Naive thymus-derived CD8-positive, alpha-beta T cell (primary cell): Measurements from ENCODE around the gene RESP18. TPM values are rescaled to one million over a fixed set of nuclear protein-coding genes. Genes with fewer than 3 reads are reported as not detected.
A peak's percentile ranks its signal among the peaks of the same experiment; 100 is the strongest.
"Not testable (repeated sequence)": the region's sequence is repeated elsewhere in the genome, so short reads cannot be mapped to it uniquely, and the experiment has no call there.

Experiments
- ATAC-seq, 2 donors: fragments of 150-1000 bp; cut with Tn5 transposase in 1 of 2; sonication (Bioruptor Pico), chemical (Tn5 transposase) in 1 of 2; 1 replicate in 1 of 2; 2 replicates in 1 of 2; pipeline ENCODE4 v1.10.0; 2021; ENCODE audit warnings: mild to moderate bottlenecking in 2 of 2, moderate library complexity in 2 of 2
- POLR2A ChIA-PET: fragments of 350-600 bp; sonication (Branson Sonifier 250); formaldehyde crosslinking; loops from one replicate; lab custom pipeline; 2021; ENCODE audit warnings: antibody characterized with exemption; lab: Charles Lee
- DNase-seq, 10 donors: peaks; one replicate each; pipeline versions ENCODE4 v3.0.0 to v3.0.0-alpha.2; 2020 to 2022
- H3K27ac Mint-ChIP-seq, 10 donors: one replicate each; pipeline ENCODE4 v1.8.0; 2020 to 2022; ENCODE audit warnings: mild to moderate bottlenecking in 10 of 10, mixed read lengths in 10 of 10, moderate library complexity in 4 of 10, inconsistent platforms in 1 of 10
- H3K27me3 Mint-ChIP-seq, 5 donors: one replicate each; pipeline ENCODE4 v1.8.0; 2021 to 2022; ENCODE audit warnings: mixed read lengths in 5 of 5
- H3K36me3 Mint-ChIP-seq, 3 donors: one replicate each; pipeline ENCODE4 v1.8.0; 2020 to 2022; ENCODE audit warnings: mixed read lengths in 3 of 3, mild to moderate bottlenecking in 2 of 3, inconsistent platforms in 1 of 3
- H3K4me1 Mint-ChIP-seq, 4 donors: one replicate each; pipeline ENCODE4 v1.8.0; 2021 to 2022; ENCODE audit warnings: mixed read lengths in 4 of 4
- H3K4me3 Mint-ChIP-seq, 10 donors: one replicate each; pipeline ENCODE4 v1.8.0; 2020 to 2022; ENCODE audit warnings: mild to moderate bottlenecking in 10 of 10, mixed read lengths in 10 of 10, moderate library complexity in 6 of 10, inconsistent platforms in 1 of 10
- H3K9me3 Mint-ChIP-seq, 9 donors: one replicate each; pipeline ENCODE4 v1.8.0; 2020 to 2022; ENCODE audit warnings: mixed read lengths in 9 of 9, mild to moderate bottlenecking in 3 of 9, inconsistent platforms in 1 of 9, moderate library complexity in 1 of 9
- polyA plus RNA-seq, 3 donors: library from polyadenylated mRNA; unstranded; fragments of 300-500 nt; fragmentation: Illumina TruSeq; gene quantifications; one replicate each; pipeline ENCODE4 v1.2.3, GENCODE V29; 2021
- total RNA-seq, 8 experiments: library from RNA in 2 of 8; stranded (reverse) in 2 of 8; gene quantifications; one replicate each; pipeline ENCODE4 v1.2.3 and lab custom pipeline; 2021 to 2026

The RESP18 gene
- total and polyA plus RNA-seq, 5 experiments from 2014 or later = not detected

DNA sequence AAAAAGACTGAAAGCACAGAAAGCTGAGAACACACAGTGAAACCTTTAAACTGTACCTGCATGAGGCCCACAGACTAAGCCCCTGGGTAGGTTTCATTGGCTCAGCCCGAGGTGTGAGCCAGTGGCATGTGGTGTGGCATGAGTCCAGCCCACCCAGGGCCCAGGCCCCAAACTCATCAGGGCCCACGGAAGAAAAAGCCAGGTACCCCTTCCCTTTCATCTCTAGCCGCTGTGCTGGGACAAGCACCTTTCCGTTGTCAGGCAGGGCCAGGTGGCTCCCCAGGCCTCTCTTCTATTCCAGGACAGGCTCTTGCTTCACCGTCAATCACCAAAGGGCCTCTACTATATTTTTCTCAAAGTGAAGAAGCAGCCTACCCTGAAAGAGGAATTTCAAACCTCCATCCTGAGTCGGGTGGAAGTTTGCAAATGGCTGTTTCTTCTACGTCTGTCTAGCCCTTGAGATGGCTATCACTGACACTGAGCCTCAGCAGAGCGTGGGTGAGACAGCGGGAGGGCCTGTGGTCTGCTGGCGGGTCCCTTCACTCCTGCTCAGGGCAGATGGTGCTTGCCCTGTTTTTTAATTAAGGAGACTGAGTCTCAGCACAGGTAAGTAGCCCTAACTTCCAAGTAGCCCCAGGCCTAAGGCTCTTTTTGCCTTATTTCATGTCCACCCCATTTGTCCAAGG is 44.8 kb downstream of the RESP18 start:
- Mint-ChIP-seq H3K36me3 (peaks cover 4 to 26% (median 6%) of the 10 kb centered on the region in 3 donors), H3K9me3 (no peaks in the 10 kb centered on the region), H3K4me1 (peaks cover 10 to 18% (median 14%) of the 10 kb centered on the region in 4 donors), H3K27ac (peak overlapping the region in 7 of 10 donors; percentile 29 to 81 (median 56)), H3K27me3 (no peaks in the 10 kb centered on the region), H3K4me3 (no peak overlapping the region)
- ATAC-seq = peak in 1 of 2 donors; percentile 26
- no peak for DNase-seq
- POLR2A ChIA-PET = interaction anchor here (1.1 to 7.6 kb wide), 2 partner anchors 9 to 39 kb away, joined by 3 to 79 read pairs; partner anchors contain the start of gene DNAJB2

DNA sequence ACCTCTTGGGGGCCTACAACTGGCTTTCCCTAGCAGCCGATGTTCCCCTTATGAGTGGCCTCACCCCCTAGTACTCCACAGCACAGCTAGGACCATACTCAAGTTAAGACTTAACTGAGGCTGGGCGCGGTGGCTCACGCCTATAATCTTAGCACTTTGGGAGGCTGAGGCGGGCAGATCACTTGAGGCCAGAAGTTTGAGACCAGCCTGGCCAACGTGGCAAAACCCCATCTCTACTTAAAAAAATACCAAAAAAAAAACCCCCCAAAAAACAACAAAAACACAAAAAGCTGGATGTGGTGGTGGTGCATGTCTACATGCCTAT is 45.5 kb downstream of the RESP18 start:
- not testable (repeated sequence) for DNase-seq, H3K27me3 Mint-ChIP-seq, H3K9me3 Mint-ChIP-seq, H3K4me3 Mint-ChIP-seq, ATAC-seq
- H3K4me1 Mint-ChIP-seq = peaks cover 11 to 20% (median 17%) of the 10 kb centered on the region in 4 donors
- H3K27ac Mint-ChIP-seq = peak overlapping the region in 6 of 10 donors; percentile 45 to 82 (median 80)
- peaks cover 4 to 32% (median 10%) of the 10 kb centered on the region in 3 donors for H3K36me3 Mint-ChIP-seq
- POLR2A ChIA-PET = interaction anchor here (0.9 to 1.1 kb wide), 2 partner anchors 8 to 39 kb away, joined by 3 to 5 read pairs; no protein-coding TSS in a partner anchor

DNA sequence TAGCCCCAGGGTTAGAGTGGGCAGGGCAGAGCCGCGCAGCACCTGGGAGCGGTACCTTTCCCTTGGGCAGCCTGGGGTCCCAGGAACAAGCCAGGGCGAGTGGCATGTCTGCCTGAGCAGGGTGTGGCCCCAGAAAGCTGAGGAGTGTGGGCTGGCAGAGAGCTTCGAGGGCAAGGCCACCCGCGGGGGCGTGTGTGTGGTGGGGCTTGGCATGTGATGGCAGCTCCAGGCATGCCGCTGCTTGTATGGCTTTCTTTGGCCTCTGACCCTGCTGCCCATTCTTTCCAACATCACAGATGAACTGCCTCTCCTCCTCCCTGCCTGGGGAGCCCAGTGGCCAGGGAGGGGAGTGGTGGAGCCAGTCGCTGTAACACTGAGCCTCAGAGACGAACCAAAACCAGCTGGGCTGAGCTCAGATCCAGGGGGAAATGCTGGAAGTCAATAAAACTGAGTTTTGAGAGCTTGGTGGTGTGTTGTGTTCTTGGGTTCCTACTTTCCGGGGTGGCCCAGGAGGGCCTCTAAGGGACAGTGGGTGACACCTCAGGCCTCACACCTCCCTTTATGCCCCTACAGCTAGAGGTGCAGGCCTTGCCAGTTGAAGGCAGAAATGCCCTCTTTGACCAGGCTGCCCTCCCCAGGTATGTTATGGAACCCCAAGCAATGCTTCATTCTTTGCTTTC is 46.0 kb downstream of the RESP18 start:
- Mint-ChIP-seq H3K4me3 (no peak overlapping the region), H3K4me1 (peaks cover 11 to 20% (median 18%) of the 10 kb centered on the region in 4 donors), H3K27ac (peak overlapping the region in 7 of 10 donors; percentile 43 to 82 (median 80)), H3K9me3 (no peaks in the 10 kb centered on the region), H3K36me3 (peaks cover 4 to 36% (median 10%) of the 10 kb centered on the region in 3 donors), H3K27me3 (no peaks in the 10 kb centered on the region)
- POLR2A ChIA-PET = interaction anchor here (0.9 to 1.2 kb wide), 3 partner anchors 8 to 57 kb away, joined by 3 to 5 read pairs (median 3); partner anchors contain the start of genes ANKZF1 and ATG9A
- DNase-seq = no peak
- peak; percentile 26 to 31 for ATAC-seq

DNA sequence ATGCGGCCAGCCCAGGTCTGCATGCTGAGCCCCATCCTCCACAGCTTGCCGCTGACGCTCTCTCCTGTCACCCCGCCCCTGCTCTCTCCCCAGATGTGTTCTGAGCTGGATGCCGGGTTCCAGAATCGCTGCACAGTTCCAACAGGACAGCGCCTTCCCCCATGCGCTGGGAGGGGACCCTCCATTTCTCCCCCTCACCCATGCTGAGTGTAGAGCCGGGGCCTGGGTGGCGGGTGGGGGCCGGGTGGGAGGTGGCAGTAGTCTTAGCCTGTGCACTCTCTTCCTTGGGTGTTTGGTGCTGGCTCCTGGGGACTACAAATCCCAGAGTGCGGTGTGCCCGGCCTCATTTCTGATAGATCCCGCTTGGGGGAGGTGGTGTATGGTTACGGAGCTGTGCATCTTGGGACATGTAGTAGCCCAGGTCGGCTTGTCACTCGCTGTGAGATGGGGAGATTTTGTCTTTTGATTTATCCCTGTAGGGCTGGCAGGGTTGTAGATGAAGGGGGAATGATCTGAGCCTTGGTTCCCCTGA is 46.6 kb downstream of the RESP18 start:
- POLR2A ChIA-PET = interaction anchor here (0.9 to 1.7 kb wide), 3 partner anchors 9 to 56 kb away, joined by 3 to 5 read pairs (median 4); partner anchors contain the start of genes ANKZF1 and ATG9A
- Mint-ChIP-seq H3K4me1 (peaks cover 11 to 26% (median 24%) of the 10 kb centered on the region in 4 donors), H3K27ac (peak overlapping the region in 6 of 10 donors; percentile 45 to 93 (median 75)), H3K36me3 (peaks cover 4 to 42% (median 13%) of the 10 kb centered on the region in 3 donors), H3K27me3 (no peaks in the 10 kb centered on the region), H3K9me3 (no peaks in the 10 kb centered on the region), H3K4me3 (no peak overlapping the region)
- ATAC-seq (no peak), DNase-seq (no peak)

DNA sequence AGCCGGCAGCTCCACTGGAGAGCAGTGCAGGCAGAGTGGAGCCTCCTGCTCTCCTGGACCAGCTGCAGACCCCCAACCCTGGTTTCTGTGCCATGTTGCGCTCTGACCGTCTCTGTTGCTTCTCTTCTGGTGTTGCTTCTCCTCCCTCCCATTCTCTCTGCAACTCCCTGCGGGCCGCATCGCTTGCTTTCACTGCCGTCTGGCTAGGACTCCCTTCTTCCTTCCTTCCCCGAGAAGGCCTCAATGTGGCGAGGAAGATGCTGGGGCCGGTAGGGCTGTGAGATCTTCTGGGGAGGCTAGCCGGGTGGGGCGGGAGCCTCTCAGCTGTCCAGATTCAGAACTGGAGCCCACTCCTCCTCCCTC is 47.2 kb downstream of the RESP18 start:
- H3K4me1 Mint-ChIP-seq = peaks cover 11 to 32% (median 30%) of the 10 kb centered on the region in 4 donors
- peaks cover 4 to 47% (median 13%) of the 10 kb centered on the region in 3 donors for H3K36me3 Mint-ChIP-seq
- peak overlapping the region in 6 of 10 donors; percentile 9 to 93 (median 61) for H3K27ac Mint-ChIP-seq
- no peak for DNase-seq
- no peak for ATAC-seq
- POLR2A ChIA-PET = interaction anchor here (1.2 to 1.7 kb wide), 2 partner anchors 36 to 56 kb away, joined by 3 to 4 read pairs; partner anchors contain the start of genes ANKZF1 and ATG9A
- H3K4me3 Mint-ChIP-seq = no peak overlapping the region
- H3K27me3 Mint-ChIP-seq = no peaks in the 10 kb centered on the region
- H3K9me3 Mint-ChIP-seq = no peaks in the 10 kb centered on the region

DNA sequence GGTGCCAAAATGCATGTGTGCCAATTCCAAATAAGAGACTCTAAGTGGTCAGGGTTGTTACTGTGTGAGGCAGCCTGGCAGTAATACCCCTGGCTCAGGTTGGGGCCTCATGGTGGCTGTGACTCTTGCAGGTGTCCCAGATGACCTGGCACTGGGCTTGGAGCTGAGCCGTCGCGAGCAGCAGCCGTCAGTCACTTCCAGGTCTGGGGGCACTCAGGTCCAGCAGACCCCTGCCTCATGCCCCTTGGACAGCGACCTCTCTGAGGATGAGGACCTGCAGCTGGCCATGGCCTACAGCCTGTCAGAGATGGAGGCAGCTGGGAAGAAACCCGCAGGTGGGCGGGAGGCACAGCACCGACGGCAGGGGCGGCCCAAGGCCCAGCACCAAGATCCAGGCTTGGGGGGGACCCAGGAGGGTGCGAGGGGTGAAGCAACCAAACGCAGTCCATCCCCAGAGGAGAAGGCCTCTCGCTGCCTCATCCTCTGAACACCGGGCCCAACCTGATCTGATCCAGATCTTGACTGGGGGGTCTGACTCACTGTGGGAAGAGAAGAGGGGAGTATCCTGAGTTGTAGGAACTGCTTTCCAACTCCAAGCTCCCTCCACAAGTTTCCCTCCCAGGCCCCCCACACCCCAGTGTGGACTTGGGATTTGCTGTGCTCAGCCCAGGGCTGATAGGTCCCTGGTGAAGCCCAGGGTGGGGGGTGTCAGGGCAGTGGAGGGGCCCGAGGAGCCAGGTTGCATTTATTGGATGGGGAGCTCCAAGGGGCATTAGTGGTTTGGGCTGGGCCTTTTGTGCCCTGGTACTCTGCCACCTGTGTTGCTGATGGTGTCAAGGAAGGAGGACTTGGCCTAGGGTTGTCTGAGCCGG is 47.8 kb downstream of the RESP18 start:
- H3K36me3 Mint-ChIP-seq = peaks cover 4 to 52% (median 13%) of the 10 kb centered on the region in 3 donors
- POLR2A ChIA-PET = interaction anchor here (1.2 to 1.7 kb wide), 4 partner anchors 10 to 55 kb away, joined by 3 to 5 read pairs (median 4); partner anchors contain the start of genes ANKZF1 and ATG9A
- no peak for DNase-seq

DNA sequence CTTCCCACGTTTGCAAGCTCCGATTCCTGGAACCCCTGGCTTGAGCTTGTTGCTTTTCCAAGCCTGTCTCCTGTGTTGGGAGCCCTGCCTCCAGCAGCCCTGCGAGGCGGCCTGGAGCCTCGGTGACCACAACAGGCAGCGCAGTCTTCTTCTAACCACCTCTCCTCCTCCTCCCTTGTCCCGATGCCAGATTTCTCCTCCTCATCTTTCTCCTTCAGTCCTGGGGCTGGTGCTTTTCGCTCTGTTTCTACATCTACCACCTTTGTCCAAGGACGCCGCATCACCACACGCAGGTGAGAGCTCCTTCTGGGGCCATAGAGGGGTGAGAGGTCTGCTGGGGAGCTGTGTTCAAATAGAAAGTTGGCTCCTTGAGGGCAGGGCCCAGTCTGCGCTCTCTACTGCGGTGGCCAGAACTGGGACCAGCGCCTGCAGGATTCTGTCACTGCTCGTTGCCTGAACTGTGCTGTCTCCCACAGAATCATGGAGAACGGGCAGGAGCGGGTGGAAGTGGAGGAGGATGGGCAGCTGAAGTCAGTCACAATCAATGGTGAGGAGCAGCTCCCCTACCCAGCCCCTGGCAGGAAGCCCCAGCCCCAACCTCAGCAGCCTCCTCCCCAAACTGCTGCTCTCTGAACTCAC is 49.5 kb downstream of the RESP18 start:
- DNase-seq (no peak), ATAC-seq (no peak)
- POLR2A ChIA-PET = interaction anchor here (1.1 to 6.9 kb wide), 4 partner anchors 13 to 37 kb away, joined by 3 to 170 read pairs (median 4); partner anchors contain the start of genes GLB1L, STK16, TUBA4A and TUBA4B
- peaks cover 0 to 2% (median 0%) of the 10 kb centered on the region in 5 donors for H3K27me3 Mint-ChIP-seq
- H3K4me3 Mint-ChIP-seq = no peak overlapping the region
- H3K9me3 Mint-ChIP-seq = no peaks in the 10 kb centered on the region
- peaks cover 20 to 52% (median 48%) of the 10 kb centered on the region in 4 donors for H3K4me1 Mint-ChIP-seq
- H3K27ac Mint-ChIP-seq = peak overlapping the region; percentile 23 to 100 (median 72)
- peaks cover 4 to 52% (median 13%) of the 10 kb centered on the region in 3 donors for H3K36me3 Mint-ChIP-seq

More for the DNA sequence above, 47.8 kb downstream of the RESP18 start:
- Mint-ChIP-seq H3K4me1 (peaks cover 13 to 39% (median 36%) of the 10 kb centered on the region in 4 donors), H3K9me3 (no peaks in the 10 kb centered on the region), H3K27ac (peak overlapping the region in 5 of 10 donors; percentile 26 to 93 (median 66)), H3K4me3 (no peak overlapping the region), H3K27me3 (peaks cover 0 to under 1% (median 0%) of the 10 kb centered on the region in 5 donors)
- no peak for ATAC-seq

DNA sequence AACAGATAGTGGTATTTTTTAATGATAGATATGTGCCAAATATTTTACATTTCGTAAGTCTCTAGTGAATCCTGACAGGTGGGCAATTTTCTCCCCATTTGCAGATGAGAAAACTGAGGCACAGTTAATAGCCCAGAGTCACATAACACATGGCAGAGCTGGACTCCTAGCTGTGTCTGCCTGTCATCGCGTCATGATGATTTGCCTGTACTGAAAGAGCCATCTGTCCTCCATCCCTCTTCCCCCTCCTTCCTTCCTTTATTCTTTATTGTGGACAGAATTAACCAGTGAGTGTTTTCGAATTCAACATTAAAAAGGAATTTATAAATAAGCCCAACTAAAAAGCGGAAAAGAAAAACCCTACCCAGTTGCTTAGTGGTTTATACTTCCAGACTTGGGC is 50.2 kb downstream of the RESP18 start:
- Mint-ChIP-seq H3K9me3 (no peaks in the 10 kb centered on the region), H3K4me3 (no peak overlapping the region), H3K36me3 (peaks cover 4 to 52% (median 13%) of the 10 kb centered on the region in 3 donors), H3K4me1 (peaks cover 23 to 59% (median 55%) of the 10 kb centered on the region in 4 donors), H3K27ac (peak overlapping the region in 8 of 10 donors; percentile 23 to 100 (median 78)), H3K27me3 (peaks cover 0 to 2% (median 0%) of the 10 kb centered on the region in 5 donors)
- no peak for DNase-seq
- ATAC-seq = no peak
- POLR2A ChIA-PET = interaction anchor here (1.1 to 6.9 kb wide), 3 partner anchors 12 to 36 kb away, joined by 4 to 170 read pairs (median 5); partner anchors contain the start of genes GLB1L, STK16, TUBA4A and TUBA4B

DNA sequence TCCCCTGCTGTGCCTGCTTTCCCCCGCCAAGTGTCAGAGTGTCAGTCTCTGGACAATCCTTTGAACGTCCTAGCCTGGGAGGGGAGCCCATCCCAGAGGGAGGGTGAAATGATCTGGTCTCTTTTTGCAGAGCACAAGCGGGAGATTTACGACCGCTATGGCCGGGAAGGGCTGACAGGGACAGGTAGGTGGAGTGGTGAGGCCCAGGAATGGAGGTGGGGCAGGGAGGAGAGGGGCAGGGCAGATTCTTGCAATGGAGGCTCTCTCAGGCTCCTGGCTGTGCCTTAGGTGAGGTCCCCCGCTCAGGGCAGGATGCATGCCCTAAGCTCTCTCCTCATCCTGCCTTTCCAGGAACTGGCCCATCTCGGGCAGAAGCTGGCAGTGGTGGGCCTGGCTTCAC is 51.0 kb downstream of the RESP18 start:
- H3K27ac Mint-ChIP-seq = peak overlapping the region in 8 of 10 donors; percentile 26 to 100 (median 100)
- no peak for ATAC-seq
- H3K9me3 Mint-ChIP-seq = no peaks in the 10 kb centered on the region
- H3K4me1 Mint-ChIP-seq = peaks cover 26 to 62% (median 57%) of the 10 kb centered on the region in 4 donors
- H3K27me3 Mint-ChIP-seq = peaks cover 0 to 2% (median 0%) of the 10 kb centered on the region in 5 donors
- no peak for DNase-seq
- POLR2A ChIA-PET = interaction anchor here (1.8 to 6.9 kb wide), 3 partner anchors 10 to 30 kb away, joined by 5 to 170 read pairs (median 79); partner anchors contain the start of genes TUBA4A and TUBA4B
- H3K36me3 Mint-ChIP-seq = peaks cover 4 to 52% (median 13%) of the 10 kb centered on the region in 3 donors
- H3K4me3 Mint-ChIP-seq = peak overlapping the region in 2 of 10 donors; percentile 26 to 28

DNA sequence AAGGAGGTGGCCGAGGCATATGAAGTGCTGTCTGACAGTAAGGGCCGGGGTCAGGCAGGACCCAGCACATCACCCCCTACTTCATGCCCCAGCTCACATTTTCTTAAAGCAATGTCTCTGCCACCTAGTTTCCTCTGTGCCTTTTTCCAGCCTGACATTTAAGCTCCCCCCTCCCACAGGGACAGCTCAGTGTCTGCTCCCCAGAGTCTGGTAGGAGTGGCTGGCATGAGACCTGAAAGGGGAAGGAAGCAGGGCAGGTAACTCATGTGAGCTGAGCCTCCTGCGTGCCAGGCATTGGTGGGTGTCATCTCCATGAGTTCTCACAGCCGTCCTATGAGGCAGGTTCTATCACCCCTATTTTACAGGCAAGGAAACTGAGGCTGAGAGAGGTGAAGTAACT is 51.9 kb downstream of the RESP18 start:
- H3K9me3 Mint-ChIP-seq = no peaks in the 10 kb centered on the region
- no peak for DNase-seq
- H3K27me3 Mint-ChIP-seq = peaks cover 0 to 2% (median 0%) of the 10 kb centered on the region in 5 donors
- peaks cover 23 to 57% (median 54%) of the 10 kb centered on the region in 4 donors for H3K4me1 Mint-ChIP-seq
- POLR2A ChIA-PET = interaction anchor here (0.7 to 6.9 kb wide), 6 partner anchors 10 to 104 kb away, joined by 3 to 170 read pairs (median 20); partner anchors contain the start of genes ANKZF1, ATG9A, CNPPD1 and TUBA4A
- peaks cover 4 to 52% (median 13%) of the 10 kb centered on the region in 3 donors for H3K36me3 Mint-ChIP-seq
- no peak for ATAC-seq
- H3K4me3 Mint-ChIP-seq = peak overlapping the region; percentile 55 to 99 (median 96)
- H3K27ac Mint-ChIP-seq = peak overlapping the region in 9 of 10 donors; percentile 98 to 100 (median 100)
